Measurements from ENCODE around the gene LRP1.
"Not testable (repeated sequence)": the region's sequence is repeated elsewhere in the genome, so short reads cannot be mapped to it uniquely, and the experiment has no call there.

The LRP1 gene

DNA sequence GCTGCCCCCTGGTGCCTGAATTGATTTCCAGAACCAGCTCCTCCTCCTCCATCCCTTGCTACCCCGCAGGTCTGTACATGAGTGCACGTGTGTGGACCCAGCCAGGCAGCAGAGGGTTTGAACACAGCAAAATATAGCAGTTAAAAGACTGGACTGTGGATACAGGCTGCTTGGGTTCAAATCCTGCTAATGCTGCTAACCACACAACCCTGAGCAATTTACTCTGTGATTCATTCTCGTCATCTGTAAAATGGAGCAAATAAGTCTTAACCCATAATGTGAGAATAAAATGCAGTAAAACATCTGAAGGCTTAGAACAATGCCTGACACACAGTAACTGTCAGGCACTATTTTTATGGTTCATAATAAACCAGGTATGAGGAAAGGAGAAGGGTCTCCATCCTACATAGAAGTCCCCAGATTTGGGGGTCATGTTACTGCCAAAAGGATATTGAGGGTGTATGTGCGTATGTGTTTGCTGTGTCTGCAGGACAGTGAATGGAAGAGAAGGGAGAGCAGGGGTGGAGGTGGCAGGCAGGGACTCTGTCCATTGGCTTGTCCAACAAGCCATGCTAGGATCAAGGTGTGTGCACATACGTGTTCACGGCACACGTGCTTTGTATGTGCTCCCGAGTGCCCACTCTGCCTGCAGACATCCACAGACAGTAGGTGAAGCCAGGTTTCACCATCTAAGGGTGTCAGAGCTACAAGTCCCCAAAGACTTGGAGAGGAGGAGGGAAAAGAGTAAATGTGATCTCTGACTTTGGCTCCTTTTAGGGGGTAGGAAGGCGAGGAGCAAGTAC is 15.6 kb upstream of the LRP1 start:
- no peak for DNase-seq

- DNase-seq = no peak
Observed at GRCh38 chr12:57116580-57117281, 11.6 kb upstream of the LRP1 start.

DNA sequence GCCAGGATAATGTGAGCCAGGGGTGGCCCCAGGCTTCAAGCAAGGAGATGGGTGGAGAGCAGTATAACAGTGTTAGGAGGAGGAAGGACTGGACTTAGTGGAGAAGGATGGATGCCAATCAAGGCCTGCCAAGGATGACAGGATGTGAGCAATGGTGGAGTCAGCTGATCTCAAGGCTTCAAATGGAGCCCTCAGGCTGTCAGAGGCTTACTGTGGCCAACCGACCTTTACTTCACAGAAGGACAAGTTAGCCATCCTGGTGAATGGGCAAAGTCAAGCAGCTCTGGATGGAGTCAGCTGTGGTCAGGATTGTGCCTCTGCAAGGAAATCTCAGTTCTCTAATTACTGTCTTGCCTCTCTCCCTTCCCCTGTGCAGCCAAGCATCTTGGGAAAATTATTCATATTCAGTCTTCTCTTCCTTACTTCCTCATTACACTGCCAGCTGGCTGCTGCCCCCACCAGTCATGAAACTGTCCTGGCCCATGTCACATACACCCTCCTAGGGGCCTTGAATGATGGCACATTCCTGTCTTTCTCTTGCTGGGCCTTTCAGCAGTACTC is 9.5 kb upstream of the LRP1 start:
- no peak for DNase-seq

GRCh38 chr12:57119294-57120085 is 8.8 kb upstream of the LRP1 start:
- DNase-seq = no peak

DNA sequence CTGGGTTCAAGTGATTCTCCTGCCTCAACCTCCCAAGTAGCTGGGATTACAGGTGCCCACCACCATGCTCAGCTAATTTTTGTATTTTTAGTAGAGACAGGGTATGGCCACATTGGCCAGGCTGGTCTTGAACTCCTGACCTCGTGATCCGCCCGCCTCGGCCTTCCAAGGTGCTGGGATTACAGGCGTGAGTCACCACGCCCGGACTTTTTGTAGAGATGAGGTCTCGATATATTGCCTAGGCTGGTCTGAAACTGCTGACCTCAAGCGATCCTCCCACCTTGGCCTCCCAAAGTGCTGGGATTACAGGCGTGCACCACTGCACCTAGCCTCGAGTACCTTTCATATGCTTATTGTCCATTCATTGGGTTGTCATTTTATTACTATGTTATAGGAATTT is 7.6 kb upstream of the LRP1 start:
- DNase-seq = not testable (repeated sequence)

DNA sequence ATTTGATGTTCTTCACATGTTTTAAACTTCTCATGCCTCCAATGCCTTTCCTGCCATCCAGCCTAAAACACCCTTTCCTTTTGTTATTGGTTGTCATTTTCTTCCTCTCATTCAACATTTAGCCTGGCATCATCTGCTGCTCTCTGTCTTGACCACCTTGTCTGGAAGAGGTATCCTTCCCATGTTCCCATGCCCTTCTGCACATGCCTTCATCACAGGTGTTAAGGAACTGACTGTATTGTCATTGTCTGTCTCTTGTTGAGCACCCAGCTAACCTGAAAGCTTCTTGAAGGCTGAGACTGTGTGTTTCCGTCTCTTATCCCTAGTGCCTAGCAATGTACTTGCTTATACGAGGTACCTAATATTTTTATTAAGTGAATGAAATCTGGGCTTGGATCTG is 4.5 kb upstream of the LRP1 start:
- DNase-seq = no peak

- DNase-seq = peak; percentile 62
Observed at GRCh38 chr12:57124261-57124877, 3.9 kb upstream of the LRP1 start.

- DNase-seq = no peak
Observed at GRCh38 chr12:57126061-57126460, 2.2 kb upstream of the LRP1 start.

- DNase-seq = no peak
Observed at GRCh38 chr12:57126561-57126960, 1.7 kb upstream of the LRP1 start.

DNA sequence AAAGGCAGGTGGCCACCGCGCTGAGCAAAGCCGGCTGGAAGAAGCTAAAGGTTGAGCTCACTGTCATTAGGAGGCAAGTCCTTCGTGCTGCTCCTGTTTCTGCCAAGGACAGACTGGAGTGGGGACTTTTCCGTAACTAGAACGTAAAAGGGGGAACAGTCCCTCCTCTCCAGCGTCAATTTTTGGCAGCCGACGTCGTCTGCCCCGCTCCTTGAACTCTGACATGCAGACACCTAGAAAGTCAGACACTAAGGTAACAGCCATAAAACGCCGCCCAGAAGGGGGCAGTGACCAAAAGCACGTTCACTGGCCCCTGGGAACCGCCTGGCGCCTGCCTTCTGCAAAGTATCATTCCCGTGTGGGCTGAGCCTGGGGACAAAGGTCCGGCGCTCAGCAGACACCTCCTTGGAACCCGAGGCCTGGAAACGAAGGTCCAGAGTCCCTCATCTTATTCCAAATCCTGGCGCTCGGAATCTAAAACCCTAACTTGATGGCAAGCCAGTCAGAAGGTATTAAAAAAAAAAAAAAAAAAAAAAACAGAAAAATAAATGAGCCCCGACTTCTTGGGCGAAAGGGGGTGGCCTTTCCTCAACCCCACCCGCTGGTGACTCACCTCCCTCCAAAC is 1.1 kb upstream of the LRP1 start:
- no peak for DNase-seq

- DNase-seq = no peak
Observed at GRCh38 chr12:57128519-57129247, 400 bp downstream of the LRP1 start.

DNA sequence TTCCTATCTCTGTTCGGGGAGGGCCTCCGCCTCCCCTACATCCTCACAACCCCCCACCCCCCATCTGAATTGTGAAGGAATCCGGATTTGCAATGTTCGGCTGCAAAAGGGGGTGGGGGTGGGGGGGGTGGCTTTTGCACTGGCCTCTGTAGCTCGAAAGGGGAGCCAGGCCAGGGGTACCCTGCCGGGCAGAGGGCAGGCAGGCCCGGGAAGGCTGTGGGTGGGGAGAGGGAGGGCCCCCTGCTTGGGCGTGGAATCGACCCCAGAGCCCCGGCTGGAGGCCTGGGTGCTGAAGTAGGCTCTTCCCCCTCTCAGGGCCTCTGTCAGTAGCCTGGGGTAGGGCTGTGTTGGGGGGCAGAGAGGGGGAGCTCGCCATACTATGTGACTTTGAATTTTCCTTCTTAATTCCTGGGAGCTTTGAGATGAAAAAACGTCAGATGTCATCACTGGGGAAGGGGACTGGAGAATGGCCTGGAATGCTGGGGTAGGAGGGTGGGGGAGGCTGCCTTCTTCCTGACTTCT is 1.1 kb downstream of the LRP1 start:
- DNase-seq = no peak

DNA sequence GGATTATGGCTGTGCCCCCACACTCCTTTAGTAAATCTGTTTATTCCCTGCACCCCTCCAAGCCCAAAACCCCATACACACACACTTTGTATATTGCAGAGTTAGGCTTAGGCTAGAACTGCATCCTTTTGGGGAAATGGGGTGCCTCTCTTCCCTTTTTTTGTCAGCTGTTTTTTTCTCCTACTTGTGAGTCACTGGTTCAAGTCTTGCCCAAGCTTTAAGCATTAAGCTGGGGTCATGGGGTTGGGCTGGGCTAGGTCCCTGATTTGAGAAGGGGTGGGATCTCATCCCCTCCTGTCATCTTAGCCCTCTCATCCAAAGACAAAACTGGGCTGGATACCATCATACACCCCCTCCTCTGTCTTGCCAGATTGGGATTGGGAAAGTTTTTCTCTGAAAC is 1.6 kb downstream of the LRP1 start:
- DNase-seq = no peak

DNA sequence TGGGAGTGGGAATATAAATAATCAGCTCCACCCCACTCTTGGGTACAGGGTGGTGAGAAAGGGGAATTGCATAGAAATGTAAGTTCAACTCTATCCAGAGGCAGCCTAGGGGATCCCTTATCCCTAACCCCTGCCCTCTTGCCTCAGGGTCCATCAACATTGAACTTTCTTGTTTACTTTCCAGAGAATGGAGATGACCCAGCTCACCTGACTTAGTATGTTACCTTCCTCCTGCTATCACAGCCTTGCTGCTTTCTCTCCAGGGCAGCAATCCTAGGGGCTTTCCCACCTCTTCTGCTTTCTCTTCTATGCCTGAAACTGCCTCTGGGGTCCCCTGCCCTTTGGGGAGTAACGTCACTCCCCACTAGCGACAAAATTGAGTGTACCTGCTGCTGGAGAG is 2.7 kb downstream of the LRP1 start:
- no peak for DNase-seq

DNA sequence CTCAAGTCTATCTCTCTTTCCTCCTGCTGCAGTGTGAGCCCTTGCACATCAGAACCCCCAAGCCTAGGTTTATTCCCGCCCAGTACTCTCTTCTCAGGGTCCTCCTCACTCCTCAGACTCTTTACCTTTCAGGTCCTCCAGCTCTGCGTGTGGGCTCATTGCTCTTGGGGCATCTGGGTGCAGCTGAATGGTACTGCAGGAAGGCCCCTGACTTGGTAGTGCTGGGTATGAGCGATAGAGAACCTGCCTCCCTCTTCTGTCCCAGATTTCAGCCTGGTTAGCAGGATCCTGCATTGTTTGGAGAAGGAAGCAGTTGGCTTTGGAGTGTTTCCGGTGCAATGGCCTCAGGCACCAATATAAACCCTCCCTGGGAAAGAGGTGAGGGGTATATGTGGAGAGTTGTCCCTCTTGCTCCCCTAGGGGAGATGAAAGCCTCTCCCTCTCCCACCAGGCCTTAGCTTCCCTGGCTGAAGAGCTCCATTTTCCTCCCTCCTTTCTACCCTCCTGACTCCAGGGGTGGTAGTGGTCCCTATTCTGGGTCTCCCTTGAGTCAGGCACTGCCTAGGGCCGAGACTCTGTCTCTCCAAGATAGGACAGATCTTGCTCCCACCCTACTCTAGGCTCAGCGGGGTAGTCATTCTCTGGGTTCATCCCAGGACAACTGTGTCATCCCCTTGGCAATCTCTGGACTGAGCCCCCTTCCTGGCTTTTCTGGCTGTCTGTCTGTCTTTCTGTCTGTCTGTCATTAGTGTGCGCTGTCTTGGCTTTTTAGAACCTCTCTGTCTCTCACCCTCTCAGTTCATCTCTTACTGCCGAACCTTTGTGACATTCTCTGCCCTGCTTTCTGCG is 3.8 kb downstream of the LRP1 start:
- no peak for DNase-seq

DNA sequence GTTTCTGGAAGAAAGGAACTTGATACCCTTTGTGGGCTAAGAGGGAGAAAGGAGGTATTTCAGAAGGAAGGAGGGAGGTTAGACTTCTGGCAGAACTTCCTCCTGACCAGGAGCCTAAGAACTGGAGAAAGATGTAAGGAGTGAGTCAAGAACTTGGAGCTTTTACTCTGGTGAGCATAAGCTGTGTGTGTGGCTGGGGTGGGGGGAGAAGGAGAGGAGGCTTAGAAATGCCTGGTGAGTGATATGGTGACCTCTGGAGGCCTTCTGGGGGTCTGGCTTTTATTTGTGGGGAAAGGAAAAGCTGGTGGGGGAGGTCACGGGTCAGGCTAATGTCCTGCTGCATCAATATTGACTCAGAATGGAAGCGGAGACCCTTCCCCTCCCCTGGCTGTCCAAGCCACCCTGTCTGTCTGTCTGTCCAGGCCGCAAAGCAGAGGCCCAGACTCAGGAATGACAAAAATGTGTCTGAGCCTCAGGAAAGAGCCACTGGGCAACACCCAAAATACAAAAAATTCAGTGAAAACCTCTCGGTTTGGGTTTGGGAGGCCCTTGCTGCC is 4.8 kb downstream of the LRP1 start:
- no peak for DNase-seq

DNA sequence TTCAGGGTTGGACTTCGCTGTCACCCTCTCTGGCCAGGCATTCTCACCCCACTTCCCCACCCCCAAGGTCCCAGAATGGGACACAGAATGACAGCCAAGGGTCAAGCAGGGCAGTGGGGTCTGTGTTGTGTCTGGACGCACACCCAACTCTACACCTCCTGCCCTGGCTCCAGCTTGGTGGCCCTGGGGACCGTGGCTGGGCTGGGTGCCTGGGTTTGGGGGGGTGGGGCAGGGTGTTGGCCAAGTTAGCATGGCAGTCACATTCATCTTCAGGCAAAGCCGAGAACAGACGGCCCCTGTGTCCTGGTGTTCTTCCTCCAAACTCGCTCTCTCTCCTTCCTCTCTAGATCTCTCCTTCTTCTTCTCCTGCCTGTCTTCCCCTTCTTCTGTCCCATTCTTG is 5.6 kb downstream of the LRP1 start:
- DNase-seq = no peak

- DNase-seq = no peak
Observed at GRCh38 chr12:57134949-57135348, 6.7 kb downstream of the LRP1 start.

DNA sequence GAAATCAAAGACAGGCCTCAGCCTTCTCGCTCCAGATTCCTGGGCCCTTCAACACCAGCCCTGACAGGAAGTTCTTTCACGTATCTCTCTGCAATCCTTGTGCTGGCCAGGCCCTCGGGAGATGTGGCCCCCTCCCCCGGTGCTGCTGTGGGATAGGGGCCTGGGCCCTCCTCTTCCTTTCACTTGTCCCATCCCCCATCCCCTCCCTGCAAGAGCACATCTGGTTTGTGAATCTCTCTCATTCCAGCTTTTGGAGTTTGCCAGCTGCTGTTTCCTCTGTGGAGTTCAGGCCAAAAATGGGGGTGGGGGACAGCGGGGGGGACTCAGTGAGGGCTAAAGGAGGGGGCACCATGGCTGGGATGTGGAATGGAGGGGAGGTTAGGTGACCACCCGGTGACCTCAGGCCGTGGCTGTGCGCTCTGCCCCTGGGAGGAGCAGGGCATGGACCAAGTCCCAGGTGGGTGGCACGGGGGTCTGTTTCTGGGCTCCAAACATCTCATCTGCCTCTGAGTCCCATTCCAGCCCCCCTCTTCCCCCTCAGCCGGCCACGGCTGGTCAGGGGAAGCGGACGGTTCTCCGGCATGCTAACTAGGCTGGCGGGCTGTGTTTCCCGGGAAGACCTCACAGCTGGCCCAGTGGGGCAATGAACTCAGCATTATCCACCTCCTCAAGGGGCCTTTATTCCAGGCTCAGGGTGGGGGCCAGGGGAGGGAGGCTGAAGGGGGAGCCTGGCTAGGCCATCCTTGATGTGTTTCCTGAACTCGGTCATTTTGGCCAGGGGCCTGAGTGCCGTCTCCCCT is 7.4 kb downstream of the LRP1 start:
- no peak for DNase-seq

Data from NCI-H2227 treated with DMSO at 0.1 percent for 48 hours (cell line).